ENCODE data around the gene HSD17B7.

GRCh38 chr1:162861101-162861500 lies 70.6 kb downstream of the HSD17B7 start, which contains the start of gene CCDC190:
- TF ChIP-seq ZNF121 (CRISPR knock-in tag; IDR thresholded peaks at IDR 0.05): no peak
- no peak for TF ChIP-seq MAX (CRISPR knock-in tag; IDR thresholded peaks at IDR 0.05)
- no peak for TF ChIP-seq CTCF (IDR thresholded peaks at IDR 0.05)
- TF ChIP-seq ESRRA (CRISPR knock-in tag; IDR thresholded peaks at IDR 0.05; ENCODE audit: borderline replicate concordance): no peak
- TF ChIP-seq FOXP4 (CRISPR knock-in tag; IDR thresholded peaks at IDR 0.05): no peak
- TF ChIP-seq ZNF396 (CRISPR knock-in tag; IDR thresholded peaks at IDR 0.05; ENCODE audit: borderline replicate concordance): no peak
- TF ChIP-seq NFYB (CRISPR knock-in tag; conservative IDR thresholded peaks at IDR 0.05; ENCODE audit: low read depth): no peak

Measured in WTC11 (cell line).